Mesodermal cell (in vitro differentiated cells): ENCODE measurements around the gene TIMP2.

Experiments
- H3K27ac ChIP-seq: 2 replicates; pipeline ENCODE4 v1.7.0; 2013; ENCODE audit warnings: mild to moderate bottlenecking, low read depth, low read length, moderate library complexity; ENCODE audit not compliant: severe bottlenecking
- H3K36me3 ChIP-seq: 2 replicates; pipeline ENCODE4 v1.7.1; 2013; ENCODE audit warnings: mild to moderate bottlenecking, low read length, moderate library complexity; ENCODE audit not compliant: control insufficient read depth, insufficient read depth
- H3K4me1 ChIP-seq: one replicate; pipeline ENCODE4 v1.7.1; 2013; ENCODE audit warnings: mild to moderate bottlenecking, low read length; ENCODE audit not compliant: insufficient read depth, control insufficient read depth, poor library complexity, severe bottlenecking
- H3K4me3 ChIP-seq: 2 replicates; pipeline ENCODE4 v1.7.0; 2013; ENCODE audit warnings: low read length, control low read depth, mild to moderate bottlenecking; ENCODE audit not compliant: insufficient read depth, poor library complexity, severe bottlenecking; ENCODE audit errors: extremely low read depth
- H3K9me3 ChIP-seq: 2 replicates; pipeline ENCODE4 v1.7.1; 2013; ENCODE audit warnings: mild to moderate bottlenecking, low read length, moderate library complexity; ENCODE audit not compliant: control insufficient read depth
- WGBS, 2 experiments: methylation state at CpG; one replicate each; pipeline ENCODE4 v1.1.5; 2013; ENCODE audit warnings: missing lambda C conversion rate in 2 of 2; ENCODE audit not compliant: insufficient coverage in 2 of 2; 5-methylcytosine and 5-hydroxymethylcytosine counted together

Gene TIMP2

DNA sequence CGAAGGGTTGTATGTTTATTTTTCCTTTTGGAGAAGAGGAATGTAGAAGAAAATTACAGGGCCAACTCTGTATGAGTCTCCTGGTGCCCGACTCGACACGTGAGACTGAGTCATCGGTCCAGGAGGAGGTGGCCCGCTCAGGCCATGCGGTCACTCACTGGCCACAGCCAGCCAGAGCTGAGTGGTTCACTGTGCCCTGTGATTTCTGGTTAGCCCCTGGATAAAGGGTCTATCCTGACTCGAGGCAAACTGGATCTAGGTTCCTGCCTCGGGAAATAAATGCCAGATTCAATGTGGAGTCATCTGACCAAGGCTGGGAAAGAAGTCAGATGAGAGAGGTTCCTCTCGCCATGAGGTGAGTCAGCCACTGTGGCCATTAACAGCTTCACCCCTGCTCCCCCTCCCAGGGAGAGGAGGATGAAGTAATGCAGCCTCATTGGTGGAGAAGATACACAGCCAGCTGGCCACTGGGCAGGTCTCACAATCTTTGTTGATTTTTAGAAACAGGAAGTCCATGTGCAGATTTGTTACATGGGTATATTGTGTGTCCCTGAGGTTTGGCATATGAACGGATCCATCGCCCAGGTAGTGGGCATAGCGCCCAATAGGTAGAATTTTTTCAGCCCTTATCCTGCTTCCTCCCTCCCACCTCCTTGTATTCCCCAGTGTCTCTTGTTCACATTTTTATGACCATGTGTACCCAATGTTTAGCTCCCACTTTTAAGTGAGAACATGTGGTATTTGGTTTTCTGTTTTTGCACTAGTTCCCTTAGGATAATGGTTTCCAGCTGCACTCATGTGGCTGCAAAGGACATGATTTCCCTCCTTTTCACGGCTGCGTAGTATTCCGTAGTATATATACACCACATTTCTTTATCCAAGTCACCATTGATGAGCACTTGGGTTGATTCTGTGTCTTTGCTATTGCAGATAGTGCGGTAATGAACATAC lies 62.8 kb downstream of the TIMP2 start:
- WGBS, 2 experiments = 85% methylated on average over 11 to 15 of the region's 17 CpGs
- Histone ChIP-seq H3K36me3 (peaks cover 21% of the 10 kb centered on the region), H3K9me3 (no peaks in the 10 kb centered on the region), H3K4me1 (peaks cover 6% of the 10 kb centered on the region), H3K4me3 (no peak overlapping the region), H3K27ac (peak overlapping the region; percentile 80)

DNA sequence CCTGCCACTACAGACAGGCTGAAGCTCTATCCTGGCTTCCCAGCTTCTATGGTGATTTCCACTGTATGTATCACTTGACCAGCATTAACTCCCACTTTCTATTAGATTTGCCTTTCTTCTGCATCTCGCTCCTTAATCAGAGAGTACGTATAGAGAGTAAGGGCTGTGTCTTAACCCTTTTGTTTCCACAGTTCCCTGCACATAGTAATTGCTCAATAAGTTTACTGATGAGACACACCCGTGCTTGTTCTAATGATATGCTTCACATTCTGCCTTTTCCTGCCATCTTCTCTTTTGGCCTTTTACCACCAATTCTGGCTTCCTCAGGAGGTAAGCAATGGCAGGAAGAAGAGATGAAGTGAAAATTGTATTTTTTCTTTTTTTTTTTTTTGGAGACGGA lies 64.0 kb downstream of the TIMP2 start:
- H3K27ac ChIP-seq = no peak overlapping the region
- H3K4me3 ChIP-seq = no peak overlapping the region
- H3K36me3 ChIP-seq = peaks cover 27% of the 10 kb centered on the region
- no peaks in the 10 kb centered on the region for H3K9me3 ChIP-seq
- WGBS, 2 experiments = 100% methylated on average over 2 to 3 of the region's 4 CpGs
- peaks cover 6% of the 10 kb centered on the region for H3K4me1 ChIP-seq

DNA sequence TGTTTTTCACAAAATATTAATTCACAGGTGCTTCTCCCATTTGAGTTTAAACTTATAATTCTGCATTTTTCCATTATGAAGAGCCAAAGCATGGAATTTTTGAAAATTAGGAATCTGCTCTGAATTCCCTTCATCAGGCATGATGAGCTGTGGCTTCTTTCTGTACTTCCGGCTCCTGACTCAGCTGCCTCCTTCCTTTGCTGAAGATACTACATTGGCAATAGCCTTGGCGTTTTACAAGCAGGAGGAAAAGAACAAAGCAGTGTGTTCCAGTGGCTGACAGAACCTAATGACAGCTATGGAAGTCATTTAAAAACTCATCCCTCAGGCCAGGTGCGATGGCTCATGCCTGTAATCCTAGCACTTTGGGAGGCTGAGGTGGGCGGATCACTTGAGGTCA lies 66.1 kb downstream of the TIMP2 start:
- 95 to 100% methylated on average over 3 of the region's 4 CpGs for WGBS, 2 experiments

DNA sequence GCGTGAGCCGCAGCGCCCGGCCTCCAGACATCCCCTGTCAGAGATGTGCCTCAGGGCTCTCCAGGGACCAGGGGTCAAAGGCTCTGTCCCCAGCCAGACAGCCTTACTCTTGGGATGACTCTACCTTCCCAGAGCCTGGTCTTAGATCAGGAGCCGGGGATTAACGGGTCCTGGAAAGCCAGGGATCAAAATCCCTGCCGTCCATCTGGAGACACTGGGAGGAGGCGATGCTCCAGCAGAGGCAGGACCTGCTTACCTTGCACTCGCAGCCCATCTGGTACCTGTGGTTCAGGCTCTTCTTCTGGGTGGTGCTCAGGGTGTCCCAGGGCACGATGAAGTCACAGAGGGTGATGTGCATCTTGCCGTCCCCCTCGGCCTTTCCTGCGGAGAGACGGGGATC lies 67.9 kb downstream of the TIMP2 start:
- 96% methylated on average over 13 to 14 of the region's 14 CpGs for WGBS, 2 experiments

More for the DNA sequence above, 66.1 kb downstream of the TIMP2 start:
- no peaks in the 10 kb centered on the region for H3K9me3 ChIP-seq
- peaks cover 28% of the 10 kb centered on the region for H3K36me3 ChIP-seq
- H3K27ac ChIP-seq = no peak overlapping the region
- no peak overlapping the region for H3K4me3 ChIP-seq
- H3K4me1 ChIP-seq = peaks cover 6% of the 10 kb centered on the region

DNA sequence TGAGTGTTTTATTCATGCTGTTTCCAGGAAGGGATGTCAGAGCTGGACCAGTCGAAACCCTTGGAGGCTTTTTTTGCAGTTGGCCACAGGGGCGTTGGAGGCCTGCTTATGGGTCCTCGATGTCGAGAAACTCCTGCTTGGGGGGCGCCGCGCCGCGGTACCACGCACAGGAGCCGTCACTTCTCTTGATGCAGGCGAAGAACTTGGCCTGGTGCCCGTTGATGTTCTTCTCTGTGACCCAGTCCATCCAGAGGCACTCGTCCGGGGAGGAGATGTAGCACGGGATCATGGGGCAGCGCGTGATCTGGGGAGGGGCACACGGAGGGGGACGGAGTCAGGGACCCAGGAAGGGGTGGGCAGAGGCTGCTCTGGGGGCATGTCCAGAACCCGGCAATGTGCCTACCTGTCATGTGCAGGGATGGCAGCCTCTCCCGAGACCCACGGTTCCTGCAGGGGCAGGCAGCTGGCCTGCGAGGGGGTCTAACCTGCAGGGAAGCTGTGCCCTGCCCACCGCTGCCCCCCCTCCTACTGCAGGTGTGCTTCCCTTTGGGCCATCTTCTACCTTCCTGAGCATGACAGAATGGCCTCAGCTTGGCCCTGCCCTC lies 69.5 kb downstream of the TIMP2 start:
- Histone ChIP-seq H3K4me3 (no peak overlapping the region), H3K36me3 (peaks cover 21% of the 10 kb centered on the region), H3K27ac (no peak overlapping the region), H3K4me1 (no peaks in the 10 kb centered on the region), H3K9me3 (no peaks in the 10 kb centered on the region)
- WGBS, 2 experiments = 95 to 96% methylated on average over 22 to 24 of the region's 25 CpGs

More for the DNA sequence above, 67.9 kb downstream of the TIMP2 start:
- Histone ChIP-seq H3K4me3 (no peak overlapping the region), H3K27ac (no peak overlapping the region), H3K4me1 (peaks cover 6% of the 10 kb centered on the region), H3K9me3 (no peaks in the 10 kb centered on the region), H3K36me3 (peaks cover 21% of the 10 kb centered on the region)

DNA sequence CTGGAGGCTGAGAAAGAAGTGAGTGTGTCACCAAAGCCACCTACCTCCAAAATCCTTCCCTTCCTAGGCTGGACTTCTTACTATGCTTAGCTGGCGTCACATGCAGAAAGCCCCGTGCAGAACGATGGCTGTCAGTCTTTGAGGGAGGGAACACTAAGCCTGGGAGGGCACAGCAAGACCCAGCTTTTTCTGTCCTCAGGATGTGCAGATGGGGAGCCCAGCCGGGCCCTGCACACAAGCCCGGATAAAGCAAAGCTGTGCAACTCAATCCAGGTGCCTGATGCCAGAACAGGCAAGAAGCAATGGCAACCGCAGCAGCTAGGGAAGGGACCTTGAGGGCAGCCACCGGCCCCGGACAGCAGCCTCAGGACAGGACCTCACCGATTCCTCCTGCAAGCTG lies 70.7 kb downstream of the TIMP2 start:
- peaks cover 21% of the 10 kb centered on the region for H3K36me3 ChIP-seq
- no peaks in the 10 kb centered on the region for H3K4me1 ChIP-seq
- WGBS, 2 experiments = 93 to 97% methylated on average over 6 of the region's 9 CpGs
- no peak overlapping the region for H3K4me3 ChIP-seq
- no peak overlapping the region for H3K27ac ChIP-seq
- no peaks in the 10 kb centered on the region for H3K9me3 ChIP-seq

DNA sequence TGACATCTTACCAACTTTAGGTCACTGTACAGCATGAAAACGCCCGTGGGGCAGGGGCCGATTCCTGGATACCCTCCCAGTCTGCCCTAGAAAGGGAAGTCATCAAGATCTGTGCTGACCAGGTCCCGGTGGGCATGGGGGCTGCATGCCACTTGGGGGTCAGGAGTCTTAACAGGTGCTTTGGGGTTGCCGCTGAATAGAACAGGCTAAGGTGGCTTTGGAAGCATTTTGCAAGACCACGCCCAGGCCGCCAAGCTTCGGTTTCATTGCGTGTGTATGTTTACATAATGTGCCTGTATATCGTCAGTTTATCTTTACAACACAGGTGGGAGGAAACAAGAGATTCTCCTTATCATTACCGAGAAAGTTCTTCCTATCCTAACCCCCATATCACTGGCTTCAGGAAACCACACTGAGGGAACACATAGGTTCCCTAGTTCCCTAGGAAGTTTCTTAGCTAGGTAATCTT lies 71.2 kb downstream of the TIMP2 start:
- Histone ChIP-seq H3K36me3 (peaks cover 21% of the 10 kb centered on the region), H3K27ac (no peak overlapping the region), H3K9me3 (no peaks in the 10 kb centered on the region), H3K4me3 (no peak overlapping the region), H3K4me1 (no peaks in the 10 kb centered on the region)
- 94 to 96% methylated on average over 5 to 7 of the region's 11 CpGs for WGBS, 2 experiments

DNA sequence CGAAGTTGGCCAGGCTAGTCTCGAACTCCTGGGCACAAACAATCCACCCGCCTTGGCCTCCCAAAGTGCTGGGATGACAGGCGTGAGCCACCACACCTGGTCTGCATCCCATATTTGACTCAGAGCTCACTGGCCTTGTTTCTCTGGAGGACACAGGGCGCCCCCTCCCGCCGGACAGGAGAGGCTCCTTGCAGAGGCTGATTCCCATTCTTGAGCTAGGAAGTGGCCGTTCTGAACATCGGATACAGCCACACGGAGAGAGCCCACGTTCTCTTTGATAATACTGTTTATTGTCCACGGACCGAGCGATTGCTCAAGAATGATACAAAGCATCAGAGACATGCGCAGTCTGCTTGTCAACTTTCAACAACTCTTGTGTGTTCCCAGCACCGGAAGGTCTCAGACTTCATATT lies 72.5 kb downstream of the TIMP2 start:
- Histone ChIP-seq H3K36me3 (peaks cover 18% of the 10 kb centered on the region), H3K9me3 (no peaks in the 10 kb centered on the region), H3K4me3 (no peak overlapping the region), H3K4me1 (no peaks in the 10 kb centered on the region), H3K27ac (no peak overlapping the region)
- WGBS, 2 experiments = 90 to 98% methylated on average over 16 of the region's 16 CpGs

DNA sequence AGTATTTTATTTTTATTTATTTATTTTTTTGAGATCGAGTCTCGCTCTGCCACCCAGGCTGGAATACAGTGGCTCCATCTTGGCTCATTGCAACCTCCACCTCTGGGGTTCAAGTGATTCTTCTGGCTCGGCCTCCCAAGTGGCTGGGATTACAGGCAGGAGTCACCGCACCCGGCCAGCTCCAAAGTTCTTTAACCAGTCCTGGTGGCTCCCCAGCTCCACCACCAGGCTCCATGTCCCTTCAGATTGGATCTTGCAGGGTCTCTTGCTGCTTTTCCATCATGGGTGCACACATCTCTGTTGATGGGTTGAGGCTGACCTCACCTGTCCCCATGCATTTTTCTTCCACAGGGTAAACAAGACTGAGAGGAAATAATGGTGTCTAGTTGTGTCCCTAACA lies 76.2 kb downstream of the TIMP2 start:
- no peak overlapping the region for H3K27ac ChIP-seq
- no peak overlapping the region for H3K4me3 ChIP-seq
- WGBS, 2 experiments = 93 to 97% methylated on average over 5 of the region's 5 CpGs
- H3K36me3 ChIP-seq = peaks cover 8% of the 10 kb centered on the region
- no peaks in the 10 kb centered on the region for H3K9me3 ChIP-seq
- H3K4me1 ChIP-seq = no peaks in the 10 kb centered on the region

DNA sequence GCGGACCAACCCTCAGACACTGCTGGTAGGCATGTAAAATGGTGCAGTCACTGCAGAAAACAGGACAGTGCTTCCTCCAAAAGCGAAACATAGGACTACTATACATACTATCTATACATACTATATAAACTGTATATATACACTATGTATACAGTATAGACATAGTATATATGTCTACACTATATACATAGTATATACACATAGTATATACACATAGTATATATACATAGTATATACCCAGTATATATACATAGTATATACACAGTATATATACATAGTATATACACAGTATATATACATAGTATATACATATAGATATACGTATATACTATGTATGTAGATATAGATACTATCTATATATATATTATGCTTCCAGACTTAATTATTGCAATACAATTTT lies 78.1 kb downstream of the TIMP2 start:
- H3K27ac ChIP-seq = no peak overlapping the region
- no peaks in the 10 kb centered on the region for H3K4me1 ChIP-seq
- 60% methylated on average over 1 of the region's 3 CpGs; no CpG with 5 or more reads in 1 of the 2 experiments for WGBS, 2 experiments
- no peaks in the 10 kb centered on the region for H3K36me3 ChIP-seq
- H3K9me3 ChIP-seq = no peaks in the 10 kb centered on the region
- H3K4me3 ChIP-seq = no peak overlapping the region
